GM21717 (cell line): ENCODE results near the gene PAEP.
"Not testable (repeated sequence)": the region's sequence is repeated elsewhere in the genome, so short reads cannot be mapped to it uniquely, and the experiment has no call there.

Experiments used
- ATAC-seq: cut with Tn5 transposase; IDR thresholded peaks from one replicate; pipeline ENCODE4 v1.9.1; 2021; ENCODE audit warnings: mild to moderate bottlenecking, moderate library complexity; ENCODE audit not compliant: unreplicated experiment

Gene PAEP

GRCh38 chr9:135561391-135562234 lies at the start of gene PAEP:
PAEP (plus strand) TSS chr9:135561756.
- ATAC-seq, result no peak

DNA sequence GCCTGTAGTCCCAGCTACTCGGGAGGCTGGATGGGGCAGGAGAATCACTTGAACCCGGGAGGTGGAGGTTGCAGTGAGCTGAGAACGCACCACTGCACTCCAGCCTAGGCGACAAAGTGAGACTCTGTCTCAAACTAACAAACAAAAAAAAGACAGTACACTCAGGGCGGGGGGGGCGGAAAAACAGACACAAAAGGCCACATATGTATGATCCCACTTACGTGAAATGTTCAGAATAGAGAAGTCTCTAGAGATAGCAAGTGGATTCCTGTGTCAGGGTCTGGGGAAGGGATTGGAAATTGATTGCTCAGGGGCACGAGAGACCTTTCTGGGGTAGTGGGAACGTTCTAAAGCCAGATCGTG lies 49.3 kb upstream of the PAEP start:
- no peak for ATAC-seq

- ATAC-seq, result no peak
Measured at GRCh38 chr9:135512904-135513303, 48.7 kb upstream of the PAEP start.

- no peak for ATAC-seq
Measured at GRCh38 chr9:135513351-135513846, 48.2 kb upstream of the PAEP start.

- not testable (repeated sequence) for ATAC-seq
Measured at GRCh38 chr9:135513906-135514305, 47.6 kb upstream of the PAEP start.

- ATAC-seq, result no peak
Measured at GRCh38 chr9:135514342-135515082, 47.0 kb upstream of the PAEP start.

DNA sequence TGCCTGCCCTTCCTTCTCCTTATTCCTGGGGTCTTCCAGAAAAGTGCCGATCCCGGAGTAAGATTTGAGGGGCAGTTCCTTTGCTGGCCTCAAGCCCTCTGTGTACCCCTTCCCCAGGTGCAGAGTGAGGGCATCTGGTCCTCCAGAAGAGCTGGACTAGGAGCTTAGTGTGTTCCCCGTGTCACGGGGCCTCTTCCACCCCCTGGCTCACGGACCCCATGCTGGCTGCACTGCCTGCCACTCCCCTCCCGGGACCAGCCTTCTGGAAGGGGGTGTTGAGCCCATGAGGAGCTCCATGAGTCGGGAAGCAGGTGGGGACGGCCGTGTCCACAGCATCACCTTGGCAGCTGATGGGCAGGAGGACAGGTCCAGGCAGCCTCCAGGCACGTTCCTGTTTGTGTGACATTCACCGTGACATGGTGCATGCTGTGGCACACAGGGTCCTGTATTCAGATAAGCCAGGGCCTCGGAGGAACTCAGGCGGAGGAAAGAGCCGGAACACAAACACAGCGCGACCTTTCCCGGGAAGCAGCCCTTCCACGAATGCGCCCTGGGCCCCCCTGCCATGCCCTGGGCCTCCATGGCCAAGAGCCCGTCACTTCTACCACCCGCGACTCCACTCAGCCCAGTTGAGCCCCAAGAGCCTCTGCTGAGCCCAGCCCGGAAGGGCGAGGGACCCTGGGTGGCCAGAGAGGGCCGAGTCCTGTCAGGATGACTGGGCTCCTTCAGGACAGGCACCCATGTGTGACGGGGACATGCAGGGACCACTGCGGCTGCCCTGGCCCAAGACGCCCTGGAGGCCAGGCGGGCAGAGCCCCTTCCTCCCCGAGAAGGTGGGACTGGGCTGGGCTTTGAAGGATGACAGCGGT lies 46.2 kb upstream of the PAEP start:
- no peak for ATAC-seq

DNA sequence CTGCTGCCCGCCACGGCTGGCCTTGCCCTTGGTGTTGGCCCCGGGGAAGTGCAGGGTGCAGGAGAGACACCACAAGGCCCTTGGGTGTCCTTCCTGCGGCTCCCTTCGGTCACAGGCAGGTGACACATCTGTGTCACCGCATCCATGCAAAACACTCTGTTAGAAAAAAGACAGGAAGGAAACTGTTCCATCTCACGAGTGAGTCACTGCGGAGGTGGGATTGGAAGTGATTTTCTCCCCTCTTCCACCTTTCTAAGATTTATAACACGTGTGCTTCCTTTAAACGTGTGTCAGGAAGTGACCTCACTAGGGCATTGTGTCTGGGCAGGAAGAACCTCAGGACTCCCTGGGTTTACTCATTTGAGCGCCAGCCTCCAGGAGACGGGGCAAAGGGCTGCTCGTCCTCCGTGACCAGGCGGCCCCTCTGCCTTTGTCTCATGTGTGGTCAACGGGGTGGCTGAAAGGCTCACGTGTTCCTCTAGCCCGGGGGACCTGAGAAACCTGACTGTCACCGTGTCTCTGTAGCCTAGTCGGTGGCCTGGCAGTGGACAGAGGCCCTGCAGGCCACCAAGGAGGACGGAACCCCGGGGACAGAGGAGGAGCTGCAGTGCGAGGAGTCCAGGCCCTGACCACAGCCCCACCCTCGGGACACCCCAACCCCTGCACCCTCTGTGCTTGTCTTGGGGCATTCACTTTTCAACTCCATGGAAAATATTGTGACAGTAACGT lies 45.3 kb upstream of the PAEP start:
- ATAC-seq, result no peak

DNA sequence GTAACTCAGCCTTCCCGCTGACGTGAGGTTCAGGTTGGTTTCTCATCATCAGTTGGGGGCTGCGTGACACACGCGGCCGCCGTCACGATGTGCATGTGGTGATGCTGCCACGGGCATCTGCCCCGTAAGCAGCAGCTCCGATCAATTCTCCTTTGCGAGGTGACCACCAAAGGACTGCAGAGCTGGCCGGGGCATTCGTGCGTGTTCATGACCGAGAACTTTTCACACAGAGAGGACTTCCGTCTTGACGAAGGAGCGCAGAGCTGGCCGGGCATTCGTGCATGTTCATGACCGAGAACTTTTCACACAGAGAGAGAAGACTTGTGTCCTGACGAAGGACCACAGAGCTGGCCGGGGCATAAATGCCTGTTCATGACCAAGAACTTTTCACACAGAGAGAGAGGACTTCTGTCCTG lies 44.1 kb upstream of the PAEP start:
- ATAC-seq, result no peak

- no peak for ATAC-seq
Measured at GRCh38 chr9:135519179-135519971, 42.2 kb upstream of the PAEP start.

DNA sequence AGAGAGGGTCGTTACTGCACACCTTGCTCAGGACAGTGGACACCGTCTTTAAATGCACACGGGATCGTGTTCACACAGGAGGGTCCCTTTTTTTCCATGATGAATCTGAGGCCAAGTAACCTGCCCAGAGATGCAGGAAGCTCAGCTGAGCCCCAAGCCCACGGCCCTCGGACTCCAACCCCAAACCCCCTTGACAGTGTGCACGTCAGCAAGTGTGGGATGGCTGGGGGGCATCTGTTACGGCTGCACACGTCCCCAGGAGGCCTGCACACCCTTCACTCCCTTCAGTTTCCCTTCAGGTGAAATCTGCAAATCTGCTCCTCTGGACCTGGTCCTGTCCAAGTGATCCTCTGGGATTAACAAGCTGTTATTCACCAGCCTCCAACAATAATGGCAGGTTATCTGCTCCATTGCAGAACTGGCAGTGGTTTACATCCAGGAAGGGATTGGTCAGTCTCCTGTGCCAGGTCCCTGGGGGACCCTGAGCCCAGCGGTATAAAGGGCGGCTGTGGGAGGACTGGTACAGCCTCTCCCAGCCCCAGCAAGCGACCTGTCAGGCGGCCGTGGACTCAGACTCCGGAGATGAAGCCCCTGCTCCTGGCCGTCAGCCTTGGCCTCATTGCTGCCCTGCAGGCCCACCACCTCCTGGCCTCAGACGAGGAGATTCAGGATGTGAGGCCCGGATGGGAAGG lies 40.5 kb upstream of the PAEP start, which contains the start of gene LCN1:
LCN1 (plus strand) TSS at position 525 of the 692 bp plus-strand sequence; CDS start at position 583, 58 bp downstream.
- ATAC-seq, result no peak

- ATAC-seq, result no peak
Measured at GRCh38 chr9:135521608-135522095, 39.9 kb upstream of the PAEP start.

DNA sequence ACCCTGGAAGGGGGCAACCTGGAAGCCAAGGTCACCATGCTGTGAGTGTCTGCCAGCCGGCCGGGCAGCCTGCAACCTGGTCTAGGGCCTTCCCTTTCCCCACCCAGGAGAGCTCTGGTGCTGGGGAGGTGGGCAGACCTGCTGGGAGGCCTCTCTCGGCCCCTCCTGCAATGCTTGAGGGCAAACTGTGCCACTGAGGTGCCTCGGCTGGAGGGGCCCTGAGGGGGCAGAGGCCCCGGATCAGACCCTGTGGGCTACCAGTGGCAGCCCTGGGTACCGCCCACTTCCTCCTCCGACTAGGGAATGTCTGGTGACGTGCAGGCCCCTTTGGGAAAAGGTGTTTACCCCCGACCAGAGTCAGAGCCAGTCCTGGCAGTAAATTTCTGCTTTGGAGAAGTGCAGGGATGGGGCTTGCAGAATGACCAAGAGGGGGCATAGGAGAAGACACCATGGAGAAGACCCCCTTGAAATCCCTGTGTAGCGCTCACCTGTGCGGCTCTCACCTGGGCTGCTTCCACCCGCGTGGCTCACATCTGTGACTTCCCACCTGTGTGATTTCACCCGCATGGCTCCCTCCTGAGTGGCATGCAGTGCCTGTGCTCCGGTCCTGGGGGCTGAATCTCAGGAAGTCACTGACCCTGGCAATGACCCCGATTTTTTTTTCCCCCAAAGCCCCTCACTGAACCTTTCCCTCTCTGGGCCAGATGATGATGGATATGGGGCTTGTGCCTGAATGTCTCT lies 39.2 kb upstream of the PAEP start:
- no peak for ATAC-seq

- no peak for ATAC-seq
Measured at GRCh38 chr9:135522931-135523330, 38.6 kb upstream of the PAEP start.

DNA sequence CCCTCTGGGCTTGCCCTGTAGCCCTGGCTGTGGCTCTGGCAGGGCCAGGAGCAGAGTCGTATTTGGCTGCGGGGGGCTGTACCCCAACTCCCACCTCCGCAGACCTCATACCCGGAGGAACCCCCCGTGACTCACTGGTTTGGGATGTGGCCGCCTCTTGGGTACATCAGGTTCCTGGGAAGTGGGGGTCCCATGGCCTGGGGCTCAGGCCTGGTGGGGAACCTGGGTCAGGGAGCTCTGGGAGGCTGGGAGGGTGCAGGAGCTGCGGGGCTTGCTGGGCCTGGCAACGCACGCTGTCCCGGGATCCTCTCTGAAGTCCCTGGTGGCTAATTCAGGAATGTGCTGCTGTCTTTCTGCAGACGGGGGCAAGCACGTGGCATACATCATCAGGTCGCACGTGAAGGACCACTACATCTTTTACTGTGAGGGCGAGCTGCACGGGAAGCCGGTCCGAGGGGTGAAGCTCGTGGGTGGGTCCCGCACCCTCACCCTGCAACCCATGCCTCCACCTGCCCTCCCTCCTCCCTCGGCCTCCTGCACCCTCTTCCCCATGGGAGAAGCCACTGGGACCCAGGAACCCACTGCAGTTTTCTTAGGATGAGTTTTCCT lies 37.9 kb upstream of the PAEP start:
- no peak for ATAC-seq

GRCh38 chr9:135524130-135524861 lies 37.3 kb upstream of the PAEP start:
- ATAC-seq, result no peak
